K562 (cell line): ENCODE data around the gene ACOX1. TPM values are rescaled to one million over a fixed set of nuclear protein-coding genes. Genes with fewer than 3 reads are reported as not detected.

ENCODE experiments used
- CC2D1A ChIP-seq: fragments of 450-650 bp; IDR thresholded peaks from 2 replicates; pipeline ENCODE4 v1.6.1; 2017; ENCODE audit warnings: mild to moderate bottlenecking
- ETS2 ChIP-seq: IDR thresholded peaks from 2 replicates; pipeline ENCODE4 v1.6.1; 2016; ENCODE audit warnings: borderline replicate concordance, missing genetic modification characterization, mild to moderate bottlenecking, moderate library complexity, missing compliant biosample characterization; ENCODE audit not compliant: poor library complexity, severe bottlenecking
- PHF21A ChIP-seq: fragments of 450-650 bp; IDR thresholded peaks from 2 replicates; pipeline ENCODE4 v1.6.1; 2017; ENCODE audit warnings: low read depth, borderline replicate concordance
- POLR2H ChIP-seq: IDR thresholded peaks from 2 replicates; pipeline ENCODE4 v1.6.1; 2016; ENCODE audit warnings: missing genetic modification characterization, low read depth, mild to moderate bottlenecking, control low read depth, missing compliant biosample characterization, moderate library complexity
- POU5F1 ChIP-seq: fragments of 150-350 bp; IDR thresholded peaks from 2 replicates; pipeline ENCODE4 v1.6.1; 2014; ENCODE audit warnings: borderline replicate concordance, low read length, low read depth, mild to moderate bottlenecking; ENCODE audit not compliant: partially characterized antibody
- RBM22 ChIP-seq: fragments of 200-400 bp; formaldehyde crosslinking; IDR thresholded peaks from 2 replicates; pipeline ENCODE4 v1.6.1; 2018; ENCODE audit warnings: low read length, low read depth; ENCODE audit not compliant: poor library complexity, severe bottlenecking
- RBM34 ChIP-seq: fragments of 200-400 bp; formaldehyde crosslinking; IDR thresholded peaks from 2 replicates; pipeline ENCODE4 v1.6.1; 2018; ENCODE audit warnings: low read length, borderline replicate concordance; ENCODE audit not compliant: insufficient read depth
- WHSC1 ChIP-seq: IDR thresholded peaks from one replicate; pipeline ENCODE4 v1.6.1; 2012; ENCODE audit warnings: low read length, control low read depth, inconsistent platforms
- ZNF444 ChIP-seq: fragments of 250-450 bp; sonication (Bioruptor Pico); IDR thresholded peaks from 2 replicates; pipeline ENCODE4 v1.4.0; 2020; ENCODE audit warnings: mild to moderate bottlenecking, moderate library complexity
- ZNF586 ChIP-seq: fragments of 450-650 bp; formaldehyde crosslinking; conservative IDR thresholded peaks from 2 replicates; pipeline ENCODE4 v1.4.0; 2020; ENCODE audit warnings: mild to moderate bottlenecking, moderate library complexity
- polyA plus RNA-seq, 8 experiments: library from polyadenylated mRNA; depleted of rRNA in 4 of 8; stranded (reverse) in 5 of 8; unstranded in 3 of 8; fragments of >200 nt; fragmentation: Nextera tagmentation in 2 of 8; fragmentation: Illumina TruSeq in 1 of 8; extraction: Ambion mirVana in 2 of 8; extraction: Trizol in 1 of 8; gene quantifications; 2 replicates each; pipeline versions ENCODE4 v1.2.1 to v1.2.3, GENCODE V29; 2011 to 2014; ENCODE audit warnings: inconsistent platforms in 1 of 8, missing spikeins in 1 of 8
- total RNA-seq, 7 experiments: library from RNA; depleted of rRNA in 6 of 7; stranded (reverse); fragments of >200 nt in 6 of 7; fragmentation: Illumina TruSeq in 2 of 7; extraction: Trizol in 2 of 7; gene quantifications; 2 replicates each; pipeline versions ENCODE4 v1.2.1 to v1.2.3, GENCODE V29; 2011 to 2021; ENCODE audit warnings: low replicate concordance in 1 of 7
- TF ChIP-seq, protein P1 (sequence below): fragments of 450-650 bp; conservative IDR thresholded peaks from 2 replicates; pipeline ENCODE4 v1.6.1; 2016; ENCODE audit warnings: missing genetic modification characterization, low read depth, mild to moderate bottlenecking, control low read depth, missing compliant biosample characterization
- TF ChIP-seq, protein P2 (sequence below): sonication (generic); formaldehyde crosslinking; IDR thresholded peaks from 2 replicates; pipeline ENCODE4 v1.4.0; 2020; ENCODE audit warnings: mild to moderate bottlenecking, missing genetic modification reagents
- TF ChIP-seq, protein P3 (sequence below), 2 experiments: fragments of 450-650 bp in 1 of 2; IDR thresholded peaks; 2 replicates each; pipeline ENCODE4 v1.6.1; 2011 to 2017; ENCODE audit warnings: low read depth in 2 of 2, antibody characterized with exemption in 1 of 2, borderline replicate concordance in 1 of 2, low read length in 1 of 2, mild to moderate bottlenecking in 1 of 2, mixed read lengths in 1 of 2; ENCODE audit not compliant: control insufficient read depth in 1 of 2
- TF ChIP-seq, protein P4 (sequence below): sonication (generic); formaldehyde crosslinking; IDR thresholded peaks from 2 replicates; pipeline ENCODE4 v1.8.0; 2022; ENCODE audit warnings: mild to moderate bottlenecking, missing genetic modification reagents, borderline replicate concordance
- TF ChIP-seq, protein P5 (sequence below): fragments of 250-450 bp; sonication (Bioruptor Pico); IDR thresholded peaks from 2 replicates; pipeline ENCODE4 v1.8.0; 2022; ENCODE audit warnings: inconsistent platforms, mild to moderate bottlenecking, moderate library complexity, borderline replicate concordance

Gene ACOX1
- total and polyA plus RNA-seq, 9 of the 15 experiments (the other 6 are each of a cell fraction or from before 2014, with no cell fraction given), result 7.8 to 24.1 (median 14.5) TPM

DNA sequence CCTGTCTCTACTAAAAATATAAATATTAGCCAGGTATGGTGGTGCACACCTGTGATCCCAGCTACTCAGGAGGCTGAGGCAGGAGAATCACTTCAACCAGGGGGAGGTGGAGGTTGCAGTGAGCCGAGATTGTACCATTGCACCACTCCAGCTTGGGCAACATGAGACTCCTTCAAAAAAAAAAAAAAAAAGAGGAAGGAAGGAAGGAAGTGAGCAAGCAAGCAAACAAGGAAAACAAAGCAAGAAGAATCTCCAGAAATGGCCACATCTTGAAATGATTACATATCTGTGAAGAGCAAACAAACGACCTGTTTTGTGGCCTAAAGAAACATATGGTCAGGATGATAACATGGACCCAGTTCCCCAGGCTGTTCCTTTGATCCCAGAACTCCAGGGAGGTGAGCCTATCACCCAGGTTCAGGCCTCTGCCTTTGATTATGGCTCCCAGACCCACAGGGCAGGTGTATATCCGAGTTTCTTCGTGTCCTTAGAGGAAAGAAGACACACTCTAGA, 8.9 kb downstream of the ACOX1 start (continued):
- TF ChIP-seq, protein P1, sequence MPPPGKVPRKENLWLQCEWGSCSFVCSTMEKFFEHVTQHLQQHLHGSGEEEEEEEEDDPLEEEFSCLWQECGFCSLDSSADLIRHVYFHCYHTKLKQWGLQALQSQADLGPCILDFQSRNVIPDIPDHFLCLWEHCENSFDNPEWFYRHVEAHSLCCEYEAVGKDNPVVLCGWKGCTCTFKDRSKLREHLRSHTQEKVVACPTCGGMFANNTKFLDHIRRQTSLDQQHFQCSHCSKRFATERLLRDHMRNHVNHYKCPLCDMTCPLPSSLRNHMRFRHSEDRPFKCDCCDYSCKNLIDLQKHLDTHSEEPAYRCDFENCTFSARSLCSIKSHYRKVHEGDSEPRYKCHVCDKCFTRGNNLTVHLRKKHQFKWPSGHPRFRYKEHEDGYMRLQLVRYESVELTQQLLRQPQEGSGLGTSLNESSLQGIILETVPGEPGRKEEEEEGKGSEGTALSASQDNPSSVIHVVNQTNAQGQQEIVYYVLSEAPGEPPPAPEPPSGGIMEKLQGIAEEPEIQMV (tag), result no peak
- TF ChIP-seq, protein P2, sequence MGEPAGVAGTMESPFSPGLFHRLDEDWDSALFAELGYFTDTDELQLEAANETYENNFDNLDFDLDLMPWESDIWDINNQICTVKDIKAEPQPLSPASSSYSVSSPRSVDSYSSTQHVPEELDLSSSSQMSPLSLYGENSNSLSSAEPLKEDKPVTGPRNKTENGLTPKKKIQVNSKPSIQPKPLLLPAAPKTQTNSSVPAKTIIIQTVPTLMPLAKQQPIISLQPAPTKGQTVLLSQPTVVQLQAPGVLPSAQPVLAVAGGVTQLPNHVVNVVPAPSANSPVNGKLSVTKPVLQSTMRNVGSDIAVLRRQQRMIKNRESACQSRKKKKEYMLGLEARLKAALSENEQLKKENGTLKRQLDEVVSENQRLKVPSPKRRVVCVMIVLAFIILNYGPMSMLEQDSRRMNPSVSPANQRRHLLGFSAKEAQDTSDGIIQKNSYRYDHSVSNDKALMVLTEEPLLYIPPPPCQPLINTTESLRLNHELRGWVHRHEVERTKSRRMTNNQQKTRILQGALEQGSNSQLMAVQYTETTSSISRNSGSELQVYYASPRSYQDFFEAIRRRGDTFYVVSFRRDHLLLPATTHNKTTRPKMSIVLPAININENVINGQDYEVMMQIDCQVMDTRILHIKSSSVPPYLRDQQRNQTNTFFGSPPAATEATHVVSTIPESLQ (CRISPR knock-in tag), result no peak
- peak; percentile 94 for TF ChIP-seq CC2D1A
- no peak for TF ChIP-seq POU5F1
- TF ChIP-seq ZNF444 (CRISPR knock-in tag), result no peak
- TF ChIP-seq, protein P3, sequence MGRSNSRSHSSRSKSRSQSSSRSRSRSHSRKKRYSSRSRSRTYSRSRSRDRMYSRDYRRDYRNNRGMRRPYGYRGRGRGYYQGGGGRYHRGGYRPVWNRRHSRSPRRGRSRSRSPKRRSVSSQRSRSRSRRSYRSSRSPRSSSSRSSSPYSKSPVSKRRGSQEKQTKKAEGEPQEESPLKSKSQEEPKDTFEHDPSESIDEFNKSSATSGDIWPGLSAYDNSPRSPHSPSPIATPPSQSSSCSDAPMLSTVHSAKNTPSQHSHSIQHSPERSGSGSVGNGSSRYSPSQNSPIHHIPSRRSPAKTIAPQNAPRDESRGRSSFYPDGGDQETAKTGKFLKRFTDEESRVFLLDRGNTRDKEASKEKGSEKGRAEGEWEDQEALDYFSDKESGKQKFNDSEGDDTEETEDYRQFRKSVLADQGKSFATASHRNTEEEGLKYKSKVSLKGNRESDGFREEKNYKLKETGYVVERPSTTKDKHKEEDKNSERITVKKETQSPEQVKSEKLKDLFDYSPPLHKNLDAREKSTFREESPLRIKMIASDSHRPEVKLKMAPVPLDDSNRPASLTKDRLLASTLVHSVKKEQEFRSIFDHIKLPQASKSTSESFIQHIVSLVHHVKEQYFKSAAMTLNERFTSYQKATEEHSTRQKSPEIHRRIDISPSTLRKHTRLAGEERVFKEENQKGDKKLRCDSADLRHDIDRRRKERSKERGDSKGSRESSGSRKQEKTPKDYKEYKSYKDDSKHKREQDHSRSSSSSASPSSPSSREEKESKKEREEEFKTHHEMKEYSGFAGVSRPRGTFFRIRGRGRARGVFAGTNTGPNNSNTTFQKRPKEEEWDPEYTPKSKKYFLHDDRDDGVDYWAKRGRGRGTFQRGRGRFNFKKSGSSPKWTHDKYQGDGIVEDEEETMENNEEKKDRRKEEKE (IDR thresholded peaks at IDR 0.05; ENCODE audit: borderline replicate concordance in 1 of 2, control insufficient read depth in 1 of 2, low read depth in 2 of 2, low read length in 1 of 2), result no peak
- TF ChIP-seq PHF21A, result no peak
- TF ChIP-seq ETS2 (tag), result no peak
- TF ChIP-seq ZNF586 (CRISPR knock-in tag), result no peak
- TF ChIP-seq RBM22, result no peak
- no peak for TF ChIP-seq WHSC1
- no peak for TF ChIP-seq POLR2H (tag)
- TF ChIP-seq, protein P4, sequence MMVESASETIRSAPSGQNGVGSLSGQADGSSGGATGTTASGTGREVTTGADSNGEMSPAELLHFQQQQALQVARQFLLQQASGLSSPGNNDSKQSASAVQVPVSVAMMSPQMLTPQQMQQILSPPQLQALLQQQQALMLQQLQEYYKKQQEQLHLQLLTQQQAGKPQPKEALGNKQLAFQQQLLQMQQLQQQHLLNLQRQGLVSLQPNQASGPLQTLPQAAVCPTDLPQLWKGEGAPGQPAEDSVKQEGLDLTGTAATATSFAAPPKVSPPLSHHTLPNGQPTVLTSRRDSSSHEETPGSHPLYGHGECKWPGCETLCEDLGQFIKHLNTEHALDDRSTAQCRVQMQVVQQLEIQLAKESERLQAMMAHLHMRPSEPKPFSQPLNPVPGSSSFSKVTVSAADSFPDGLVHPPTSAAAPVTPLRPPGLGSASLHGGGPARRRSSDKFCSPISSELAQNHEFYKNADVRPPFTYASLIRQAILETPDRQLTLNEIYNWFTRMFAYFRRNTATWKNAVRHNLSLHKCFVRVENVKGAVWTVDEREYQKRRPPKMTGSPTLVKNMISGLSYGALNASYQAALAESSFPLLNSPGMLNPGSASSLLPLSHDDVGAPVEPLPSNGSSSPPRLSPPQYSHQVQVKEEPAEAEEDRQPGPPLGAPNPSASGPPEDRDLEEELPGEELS, result no peak
- TF ChIP-seq, protein P5, sequence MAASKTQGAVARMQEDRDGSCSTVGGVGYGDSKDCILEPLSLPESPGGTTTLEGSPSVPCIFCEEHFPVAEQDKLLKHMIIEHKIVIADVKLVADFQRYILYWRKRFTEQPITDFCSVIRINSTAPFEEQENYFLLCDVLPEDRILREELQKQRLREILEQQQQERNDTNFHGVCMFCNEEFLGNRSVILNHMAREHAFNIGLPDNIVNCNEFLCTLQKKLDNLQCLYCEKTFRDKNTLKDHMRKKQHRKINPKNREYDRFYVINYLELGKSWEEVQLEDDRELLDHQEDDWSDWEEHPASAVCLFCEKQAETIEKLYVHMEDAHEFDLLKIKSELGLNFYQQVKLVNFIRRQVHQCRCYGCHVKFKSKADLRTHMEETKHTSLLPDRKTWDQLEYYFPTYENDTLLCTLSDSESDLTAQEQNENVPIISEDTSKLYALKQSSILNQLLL (CRISPR knock-in tag), result no peak
- TF ChIP-seq RBM34, result no peak
